Embryonic facial prominence (tissue), 1 donor: ENCODE results near the gene USP35.
"Not testable (repeated sequence)": the region's sequence is repeated elsewhere in the genome, so short reads cannot be mapped to it uniquely, and the experiment has no call there.

Experiments used
- DNase-seq: peaks from one replicate; pipeline ENCODE4 v3.0.0-alpha.2; 2016; ENCODE audit errors: extremely low spot score

Gene USP35

GRCh38 chr11:78233046-78233445, 44.3 kb downstream of the USP35 start:
- not testable (repeated sequence) for DNase-seq

- DNase-seq: no peak
These were observed 45.3 kb downstream of the USP35 start for GRCh38 chr11:78234006-78234405.

- no peak for DNase-seq
These were observed 48.8 kb downstream of the USP35 start for GRCh38 chr11:78237293-78238046.

- no peak for DNase-seq
These were observed 51.1 kb downstream of the USP35 start for GRCh38 chr11:78239781-78240180.

- DNase-seq: no peak
These were observed 52.8 kb downstream of the USP35 start for GRCh38 chr11:78241475-78241874.

- DNase-seq: no peak
These were observed 55.4 kb downstream of the USP35 start for GRCh38 chr11:78244080-78244479.

- no peak for DNase-seq
These were observed 56.0 kb downstream of the USP35 start for GRCh38 chr11:78244546-78245255.

- DNase-seq: no peak
These were observed 59.5 kb downstream of the USP35 start for GRCh38 chr11:78248191-78248590.

- no peak for DNase-seq
These were observed 60.2 kb downstream of the USP35 start for GRCh38 chr11:78248903-78249302.

GRCh38 chr11:78250099-78250498, 61.4 kb downstream of the USP35 start:
- DNase-seq: no peak

- no peak for DNase-seq
These were observed 62.5 kb downstream of the USP35 start for GRCh38 chr11:78251083-78251775.

GRCh38 chr11:78253797-78254196, 65.1 kb downstream of the USP35 start:
- DNase-seq: no peak

GRCh38 chr11:78254268-78254667, 65.5 kb downstream of the USP35 start:
- DNase-seq: no peak

GRCh38 chr11:78255919-78256318, 67.2 kb downstream of the USP35 start:
- DNase-seq: no peak

GRCh38 chr11:78256962-78257361, 68.2 kb downstream of the USP35 start:
- no peak for DNase-seq

- no peak for DNase-seq
These were observed 68.9 kb downstream of the USP35 start for GRCh38 chr11:78257654-78258053.

- DNase-seq: no peak
These were observed 71.2 kb downstream of the USP35 start for GRCh38 chr11:78259777-78260487.

GRCh38 chr11:78261367-78261766, 72.6 kb downstream of the USP35 start:
- DNase-seq: no peak

GRCh38 chr11:78261828-78262227, 73.1 kb downstream of the USP35 start:
- DNase-seq: no peak

- DNase-seq: no peak
These were observed 73.5 kb downstream of the USP35 start for GRCh38 chr11:78262238-78262637.

- DNase-seq: no peak
These were observed 74.0 kb downstream of the USP35 start for GRCh38 chr11:78262691-78263090.
